T1000 (cell line): ENCODE measurements around the gene TPRX2.
"Not testable (repeated sequence)": the region's sequence is repeated elsewhere in the genome, so short reads cannot be mapped to it uniquely, and the experiment has no call there.

Source experiments
- DNase-seq: peaks from one replicate; lab custom pipeline; 2025; ENCODE audit warnings: mixed read lengths; lab: John Stamatoyannopoulos, UW

TPRX2 gene

GRCh38 chr19:47858646-47859285, at the start of gene TPRX2:
TPRX2 (plus strand) TSS chr19:47859235; CDS start chr19:47859247, 12 bp downstream.
- DNase-seq: not testable (repeated sequence)

- no peak for DNase-seq
Measured at GRCh38 chr19:47813304-47813994, 45.6 kb upstream of the TPRX2 start.

DNA sequence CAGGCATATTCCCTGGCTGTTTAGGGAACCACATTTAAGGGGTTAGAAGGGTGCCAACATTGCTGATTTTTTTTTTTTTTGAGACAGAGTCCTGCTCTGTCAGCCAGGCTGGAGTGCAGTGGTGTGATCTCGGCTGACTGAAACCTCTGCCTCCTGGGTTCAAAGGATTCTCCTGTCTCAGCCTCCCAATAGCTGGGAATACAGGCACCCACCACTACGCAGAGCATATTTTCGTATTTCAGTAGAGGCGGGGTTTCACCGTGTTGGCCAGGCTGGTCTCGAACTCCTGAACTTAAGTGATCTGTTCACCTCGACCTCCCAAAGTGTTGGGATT, 45.1 kb upstream of the TPRX2 start:
- no peak for DNase-seq

DNA sequence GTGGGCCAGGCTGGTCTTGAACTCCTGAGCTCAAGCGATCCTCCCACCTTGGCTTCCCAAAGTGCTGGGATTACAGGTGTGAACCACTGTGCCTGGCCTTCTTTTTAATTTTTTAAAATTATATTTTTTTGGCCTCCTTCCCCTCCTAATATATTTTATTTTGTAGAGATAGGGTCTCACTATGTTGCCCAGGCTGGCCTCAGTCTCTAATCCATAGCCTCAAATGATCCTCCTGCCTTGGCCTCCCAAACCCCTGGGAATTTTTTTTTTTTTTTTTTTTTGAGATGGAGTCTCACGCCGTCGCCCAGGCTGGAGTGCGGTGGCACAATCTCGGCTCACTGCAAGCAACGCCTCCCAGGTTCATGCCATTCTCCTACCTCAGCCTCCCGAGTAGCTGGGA, 42.8 kb upstream of the TPRX2 start:
- not testable (repeated sequence) for DNase-seq

GRCh38 chr19:47818221-47818620, 40.8 kb upstream of the TPRX2 start:
- not testable (repeated sequence) for DNase-seq

DNA sequence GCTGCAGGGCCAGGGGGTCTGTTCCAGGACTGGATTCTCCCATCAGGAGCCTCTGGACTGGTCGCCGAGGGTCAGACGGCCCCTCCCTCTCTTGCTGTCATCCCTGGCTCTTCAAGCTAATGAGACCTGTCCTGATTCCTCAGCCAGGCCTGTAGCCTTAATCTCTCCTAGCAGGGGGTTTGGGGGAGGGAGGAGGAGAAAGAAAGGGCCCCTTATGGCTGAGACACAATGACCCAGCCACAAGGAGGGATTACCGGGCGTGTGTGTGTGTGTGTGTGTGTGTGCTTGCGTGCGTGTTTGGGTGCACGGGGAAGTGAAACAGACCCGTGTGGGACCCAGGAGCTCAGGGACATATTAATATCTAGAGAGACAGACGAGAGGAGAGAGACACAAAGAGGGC, 39.2 kb upstream of the TPRX2 start:
- no peak for DNase-seq

- DNase-seq: no peak
Measured at GRCh38 chr19:47820410-47820809, 38.6 kb upstream of the TPRX2 start.

GRCh38 chr19:47821460-47822020, 37.5 kb upstream of the TPRX2 start, which contains the start of gene CRX:
CRX (plus strand) TSS chr19:47821937; CDS start chr19:47834444, 12,507 bp downstream.
- no peak for DNase-seq

DNA sequence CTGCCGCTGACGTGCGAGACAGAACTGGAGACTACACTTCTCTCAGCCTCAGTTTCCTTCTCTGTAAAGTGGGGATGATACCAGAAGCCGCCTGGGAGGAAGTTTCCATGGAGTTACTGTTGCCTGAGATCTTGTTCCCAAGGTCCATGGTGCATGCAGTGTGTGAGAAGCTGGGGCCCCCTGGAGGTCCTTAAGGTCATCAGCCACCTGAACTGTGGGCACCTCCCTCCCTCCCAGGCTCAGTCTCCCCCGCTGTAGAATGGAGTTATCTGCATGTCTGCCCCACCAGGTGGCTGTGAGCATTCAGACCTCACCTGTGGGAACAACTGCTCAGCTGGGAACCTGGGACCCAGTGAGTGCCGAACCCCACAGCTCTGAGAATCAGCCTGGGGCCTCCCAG, 34.6 kb upstream of the TPRX2 start:
- DNase-seq: no peak

DNA sequence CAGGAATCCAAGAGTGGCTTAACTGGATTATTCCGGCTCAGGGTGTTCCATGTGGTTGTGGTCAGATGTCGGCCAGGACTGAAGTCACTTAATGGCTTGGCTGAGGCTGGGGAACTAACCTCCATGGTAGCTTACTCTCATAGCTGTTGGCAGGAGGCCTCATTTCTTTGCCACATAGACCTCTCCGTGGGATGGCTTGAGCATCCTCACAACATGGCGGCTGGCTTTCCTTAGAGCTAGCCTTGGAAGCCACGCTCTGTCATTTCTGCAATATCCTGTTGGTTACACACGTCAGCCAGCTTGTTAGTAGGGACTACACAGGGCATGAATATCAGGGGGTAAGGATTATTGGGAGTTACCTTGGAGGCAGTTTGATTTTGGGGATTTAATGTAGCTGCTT, 32.2 kb upstream of the TPRX2 start:
- no peak for DNase-seq

- DNase-seq: no peak
Measured at GRCh38 chr19:47832723-47833122, 26.3 kb upstream of the TPRX2 start.

DNA sequence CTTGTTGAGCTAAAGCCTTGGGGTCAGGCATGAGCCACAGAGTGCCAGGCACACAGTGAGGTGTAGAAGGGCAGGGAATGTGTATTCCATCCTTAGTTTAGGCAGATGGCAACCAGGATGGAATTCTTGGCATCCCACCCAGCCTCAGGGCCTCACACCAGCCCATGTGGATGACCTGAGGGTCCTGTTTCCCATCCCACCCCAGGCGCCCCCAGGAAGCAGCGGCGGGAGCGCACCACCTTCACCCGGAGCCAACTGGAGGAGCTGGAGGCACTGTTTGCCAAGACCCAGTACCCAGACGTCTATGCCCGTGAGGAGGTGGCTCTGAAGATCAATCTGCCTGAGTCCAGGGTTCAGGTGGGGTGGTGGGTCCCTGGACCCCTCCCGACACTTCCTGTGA, 23.0 kb upstream of the TPRX2 start:
- DNase-seq: no peak

GRCh38 chr19:47839411-47839810, 19.6 kb upstream of the TPRX2 start:
- DNase-seq: no peak

GRCh38 chr19:47839913-47840312, 19.1 kb upstream of the TPRX2 start:
- no peak for DNase-seq

DNA sequence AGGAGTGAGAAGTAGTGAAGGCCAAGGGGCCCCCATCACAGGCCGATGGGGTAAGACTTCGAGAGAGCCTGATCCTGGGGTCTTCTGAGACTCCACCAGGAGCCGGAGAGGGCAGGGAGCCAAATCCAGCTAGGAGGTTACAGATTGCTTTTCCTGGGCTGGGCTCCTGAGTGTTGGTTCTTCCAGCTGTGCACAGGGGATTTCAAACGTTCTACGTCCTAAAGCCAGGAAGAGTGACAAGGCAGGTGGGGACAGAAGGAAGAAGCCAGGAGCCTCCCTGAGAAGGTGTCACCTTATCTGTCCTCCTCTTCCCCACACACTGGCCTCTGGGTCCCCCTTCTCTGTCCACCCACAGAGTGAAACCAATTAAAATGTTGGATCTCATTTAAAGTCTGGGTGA, 16.1 kb upstream of the TPRX2 start:
- no peak for DNase-seq

DNA sequence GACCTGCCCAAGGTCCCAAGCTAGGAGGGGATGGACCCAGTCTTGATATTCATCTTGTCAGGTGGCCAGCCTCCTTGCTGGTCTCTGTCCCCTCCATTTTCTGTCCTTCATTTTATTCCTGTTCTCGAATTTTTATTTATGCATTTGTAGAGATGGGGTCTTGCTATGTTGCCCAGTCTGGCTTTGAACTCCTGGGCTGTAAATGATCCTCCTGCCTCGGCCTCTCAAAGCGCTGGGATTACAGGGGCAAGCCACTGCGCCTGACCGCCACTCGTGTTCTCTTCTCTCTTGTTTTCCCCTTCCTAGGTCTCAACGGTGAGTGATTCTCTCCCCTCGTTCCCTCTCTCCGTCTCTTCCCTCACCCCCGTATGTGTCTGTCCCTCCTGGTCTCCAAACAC, 10.6 kb upstream of the TPRX2 start:
- no peak for DNase-seq

DNA sequence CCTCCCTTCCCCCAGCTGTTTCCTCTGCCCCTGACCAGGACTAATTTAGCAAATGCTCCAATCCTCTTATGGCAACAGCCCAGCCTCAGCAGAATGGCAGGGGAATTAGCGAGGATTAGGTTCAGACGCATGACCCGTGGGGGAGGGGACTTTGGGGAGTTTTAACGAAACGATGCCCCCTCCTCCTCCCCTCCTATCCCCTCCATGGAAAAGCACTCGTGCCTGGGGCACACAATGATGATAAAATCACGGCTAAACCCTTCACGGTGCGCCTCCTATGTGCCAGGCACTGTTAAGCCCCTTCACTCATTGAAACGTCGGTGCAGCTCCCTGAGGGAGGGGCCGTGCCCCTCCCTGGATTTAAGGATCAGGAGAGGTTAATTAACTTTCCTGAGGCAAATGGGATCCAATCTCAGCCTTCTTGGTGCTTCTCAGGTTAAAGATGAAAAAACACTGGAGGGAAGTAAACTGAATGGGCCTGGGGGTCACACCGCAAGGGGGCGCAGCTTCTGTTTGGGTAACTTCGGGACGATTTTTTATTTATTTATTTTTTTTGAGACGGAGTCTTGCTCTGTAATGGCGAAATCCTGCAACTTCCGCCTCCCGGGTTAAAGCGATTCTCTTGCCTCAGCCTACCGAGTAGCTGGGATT, 10.1 kb upstream of the TPRX2 start:
- no peak for DNase-seq

GRCh38 chr19:47853003-47853402, 6.0 kb upstream of the TPRX2 start:
- no peak for DNase-seq

DNA sequence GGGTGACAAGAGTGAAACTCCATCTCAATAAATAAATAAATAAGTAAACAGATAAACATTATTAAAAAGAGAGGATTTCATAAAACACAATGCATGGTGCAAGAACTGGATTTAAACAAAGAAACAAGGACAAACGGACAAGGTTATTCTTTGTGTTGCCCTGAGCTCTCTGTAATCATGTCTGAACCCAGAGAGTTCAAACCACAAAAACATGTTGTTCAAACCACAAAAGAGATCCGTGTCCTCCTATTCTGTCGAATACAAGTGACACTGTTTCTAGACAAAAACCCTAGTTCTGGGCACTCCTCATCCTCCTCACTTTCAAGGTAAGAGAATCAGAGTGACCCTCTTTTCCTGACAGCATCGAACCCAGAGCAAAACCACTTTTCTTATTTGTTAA, 4.6 kb upstream of the TPRX2 start:
- DNase-seq: no peak

- DNase-seq: not testable (repeated sequence)
Measured at GRCh38 chr19:47858231-47858630, 804 bp upstream of the TPRX2 start.

- not testable (repeated sequence) for DNase-seq
Measured at GRCh38 chr19:47859838-47860237, 803 bp downstream of the TPRX2 start.

GRCh38 chr19:47860602-47861297, 1.7 kb downstream of the TPRX2 start:
- no peak for DNase-seq
